Activated T-cell treated with anti-CD3 and anti-CD28 coated beads, Interleukin-2, amount 50 U/mL, for 48 hours (primary cell): ENCODE data around the gene TEX11.
"Not testable (repeated sequence)": the region's sequence is repeated elsewhere in the genome, so short reads cannot be mapped to it uniquely, and the experiment has no call there.

ENCODE experiments used
- DNase-seq, 2 experiments: peaks; one replicate each; pipeline ENCODE4 v3.0.0-alpha.2; 2020

Gene TEX11

DNA sequence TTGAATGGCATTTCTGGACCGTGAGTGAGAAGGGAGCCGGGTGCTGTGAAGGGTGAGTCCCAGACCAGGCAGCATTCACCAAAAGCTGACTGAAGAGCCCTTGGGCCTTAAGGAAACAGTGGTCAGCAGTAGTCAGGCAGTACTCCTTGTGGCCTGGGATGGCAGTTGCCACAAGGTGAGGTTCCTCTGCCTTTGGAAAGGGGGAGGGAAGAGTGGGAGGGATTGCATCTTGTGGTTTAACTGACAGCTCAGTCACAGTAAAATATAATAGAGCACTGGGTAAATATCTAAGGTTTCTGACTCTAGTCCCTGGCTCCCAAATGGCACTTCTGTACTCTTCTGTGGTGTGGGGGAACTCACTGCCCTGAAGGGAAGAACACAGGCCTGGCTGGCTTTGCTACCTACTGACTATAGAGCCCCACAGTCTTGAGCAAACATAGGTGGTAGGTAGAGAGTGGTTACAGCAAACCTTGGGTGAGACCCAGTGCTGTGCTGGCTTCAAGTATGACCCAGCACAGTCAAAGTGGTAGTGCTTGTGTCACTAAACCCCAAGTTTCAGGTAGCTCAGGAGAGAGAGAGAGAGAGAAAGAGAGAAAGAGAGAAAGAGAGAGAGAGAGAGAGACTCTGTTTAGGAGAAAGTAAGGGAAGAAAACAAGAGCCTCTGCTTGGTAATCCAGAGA lies 154.2 kb downstream of the TEX11 start:
- DNase-seq, result peak; percentile 22

DNA sequence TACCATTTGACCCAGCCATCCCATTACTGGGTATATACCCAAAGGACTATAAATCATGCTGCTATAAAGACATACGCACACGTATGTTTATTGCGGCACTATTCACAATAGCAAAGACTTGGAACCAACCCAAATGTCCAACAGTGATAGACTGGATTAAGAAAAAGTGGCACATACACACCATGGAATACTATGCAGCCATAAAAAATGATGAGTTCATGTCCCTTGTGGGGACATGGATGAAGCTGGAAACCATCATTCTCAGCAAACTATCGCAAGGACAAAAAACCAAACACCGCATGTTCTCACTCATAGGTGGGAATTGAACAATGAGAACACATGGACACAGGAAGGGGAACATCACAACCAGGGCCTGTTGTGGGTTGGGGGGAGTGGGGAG lies 174.7 kb downstream of the TEX11 start:
- not testable (repeated sequence) for DNase-seq

DNA sequence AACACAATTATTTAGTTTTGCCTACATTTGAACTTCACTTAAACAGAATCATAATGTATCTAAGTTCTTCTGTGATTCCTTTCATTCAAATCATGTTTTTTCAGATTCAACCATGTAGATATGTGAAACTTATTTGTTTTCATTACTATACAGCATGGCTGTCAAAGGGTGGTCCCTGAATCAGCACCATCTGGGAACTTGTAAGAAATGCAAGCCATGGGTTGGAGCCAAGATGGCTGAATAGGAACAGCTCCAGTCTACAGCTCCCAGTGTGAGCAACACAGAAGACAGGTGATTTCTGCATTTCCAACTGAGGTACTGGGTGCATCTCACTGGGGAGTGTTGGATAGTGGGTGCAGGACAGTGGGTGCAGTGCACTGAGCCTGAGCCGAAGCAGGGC lies 180.6 kb downstream of the TEX11 start:
- not testable (repeated sequence) for DNase-seq

DNA sequence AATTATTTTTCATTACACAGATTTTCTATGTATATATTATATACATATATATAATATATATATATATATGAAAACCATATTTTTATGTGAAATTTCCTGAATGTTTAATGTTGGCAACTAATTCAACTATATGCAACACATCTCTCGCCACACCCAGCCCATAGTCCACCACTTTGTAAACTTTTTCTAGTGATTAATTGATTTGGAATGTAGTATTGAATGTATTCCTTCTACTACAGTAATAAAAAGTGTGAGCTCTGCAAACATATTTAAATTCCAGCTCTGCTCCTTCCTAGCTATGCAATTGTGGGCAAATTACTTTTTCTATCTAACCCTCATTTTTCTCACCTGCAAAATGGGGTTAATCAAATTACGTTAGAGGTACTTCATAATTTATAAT lies 187.8 kb downstream of the TEX11 start:
- no peak for DNase-seq

DNA sequence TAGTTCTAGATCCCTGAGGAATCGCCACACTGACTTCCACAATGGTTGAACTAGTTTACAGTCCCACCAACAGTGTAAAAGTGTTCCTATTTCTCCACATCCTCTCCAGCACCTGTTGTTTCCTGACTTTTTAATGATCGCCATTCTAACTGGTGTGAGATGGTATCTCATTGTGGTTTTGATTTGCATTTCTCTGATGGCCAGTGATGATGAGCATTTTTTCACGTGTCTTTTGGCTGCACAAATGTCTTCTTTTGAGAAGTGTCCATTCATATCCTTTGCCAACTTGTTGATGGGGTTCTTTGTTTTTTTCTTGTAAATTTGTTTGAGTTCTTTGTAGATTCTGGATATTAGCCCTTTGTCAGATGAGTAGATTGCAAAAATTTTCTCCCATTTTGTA lies 197.2 kb downstream of the TEX11 start:
- not testable (repeated sequence) for DNase-seq

DNA sequence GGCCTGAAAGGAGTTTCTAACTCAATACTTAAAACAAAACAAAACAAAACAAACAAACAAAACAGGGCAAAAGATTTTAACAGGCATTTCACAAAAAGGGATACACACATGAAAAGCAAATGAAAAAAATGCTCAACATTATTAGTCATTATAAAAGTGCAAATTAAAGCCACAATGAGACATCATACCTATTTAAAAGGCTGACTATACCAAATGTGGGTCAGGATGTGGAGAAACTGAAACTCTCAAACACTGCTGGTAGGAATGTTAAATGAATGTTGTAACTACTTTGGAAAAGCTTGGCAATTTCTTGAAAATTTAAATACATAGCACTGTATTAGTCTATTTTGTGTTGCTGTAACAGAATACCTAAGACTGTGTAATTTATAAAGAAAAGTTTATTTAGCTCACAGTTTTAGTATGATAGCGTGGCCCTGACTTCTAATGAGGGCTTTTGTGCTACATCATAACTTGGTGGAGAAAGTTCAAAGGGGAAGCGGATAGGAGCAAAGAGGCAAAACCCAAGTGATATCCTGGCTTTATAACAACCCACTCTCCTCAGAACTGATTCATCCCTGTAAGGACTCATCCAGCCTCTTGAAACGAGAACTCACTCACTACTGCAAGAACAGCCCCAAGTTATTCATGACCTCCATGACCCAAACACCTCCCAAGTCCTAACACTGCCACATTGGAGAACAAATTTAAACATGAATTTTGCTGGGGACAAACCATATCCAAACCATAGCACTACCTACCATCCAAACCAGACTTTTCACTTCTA lies 214.0 kb downstream of the TEX11 start:
- DNase-seq, result no peak

DNA sequence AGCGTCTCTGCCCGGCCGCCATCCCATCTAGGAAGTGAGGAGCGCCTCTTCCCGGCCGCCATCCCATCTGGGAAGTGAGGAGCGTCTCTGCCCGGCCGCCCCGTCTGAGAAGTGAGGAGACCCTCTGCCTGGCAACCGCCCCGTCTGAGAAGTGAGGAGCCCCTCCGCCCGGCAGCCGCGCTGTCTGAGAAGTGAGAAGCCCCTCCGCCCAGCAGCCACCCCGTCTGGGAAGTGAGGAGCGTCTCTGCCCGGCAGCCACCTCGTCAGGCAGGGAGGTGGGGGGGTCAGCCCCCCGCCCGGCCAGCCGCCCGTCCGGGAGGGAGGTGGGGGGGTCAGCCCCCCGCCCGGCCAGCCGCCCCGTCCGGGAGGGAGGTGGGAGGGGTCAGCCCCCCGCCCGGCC lies 229.1 kb downstream of the TEX11 start:
- DNase-seq, result not testable (repeated sequence)

DNA sequence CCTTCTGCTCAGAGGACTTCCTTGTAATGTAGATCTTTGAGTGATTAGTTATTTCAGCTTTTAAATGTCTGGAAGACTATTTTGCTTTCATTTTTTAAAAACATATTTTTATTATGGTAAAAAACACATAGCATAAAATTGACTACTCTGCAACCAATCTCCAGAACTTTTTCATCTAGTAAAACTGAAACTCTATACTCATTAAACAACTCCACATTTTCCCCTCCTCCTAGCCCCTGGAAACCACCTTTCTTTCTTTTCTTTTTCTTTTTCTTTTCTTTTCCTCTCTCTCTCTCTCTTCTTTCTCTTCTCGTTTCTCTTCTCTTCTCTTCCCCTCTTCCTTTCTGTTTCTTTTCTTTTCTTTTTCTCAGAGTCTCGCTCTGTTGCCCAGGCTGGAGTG lies 233.2 kb downstream of the TEX11 start:
- no peak for DNase-seq

DNA sequence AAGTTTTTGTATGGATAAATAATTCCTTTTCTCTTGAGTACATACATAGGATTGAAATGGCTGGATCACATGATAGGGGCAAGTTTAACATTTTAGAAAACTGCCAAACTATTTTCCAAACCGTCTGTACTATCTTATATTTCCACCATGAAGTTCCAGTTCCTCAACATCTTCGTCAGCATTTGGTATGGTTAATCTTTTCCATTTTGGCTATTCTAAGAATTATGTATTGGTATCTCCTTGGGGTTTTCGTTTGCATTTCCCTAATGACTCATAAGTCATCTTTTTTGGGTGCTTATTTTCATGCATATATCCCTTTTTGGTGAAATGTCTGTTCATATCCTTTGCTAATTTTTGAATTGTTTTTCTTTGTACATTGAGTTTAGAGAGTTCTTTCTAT lies 236.2 kb downstream of the TEX11 start:
- no peak for DNase-seq

DNA sequence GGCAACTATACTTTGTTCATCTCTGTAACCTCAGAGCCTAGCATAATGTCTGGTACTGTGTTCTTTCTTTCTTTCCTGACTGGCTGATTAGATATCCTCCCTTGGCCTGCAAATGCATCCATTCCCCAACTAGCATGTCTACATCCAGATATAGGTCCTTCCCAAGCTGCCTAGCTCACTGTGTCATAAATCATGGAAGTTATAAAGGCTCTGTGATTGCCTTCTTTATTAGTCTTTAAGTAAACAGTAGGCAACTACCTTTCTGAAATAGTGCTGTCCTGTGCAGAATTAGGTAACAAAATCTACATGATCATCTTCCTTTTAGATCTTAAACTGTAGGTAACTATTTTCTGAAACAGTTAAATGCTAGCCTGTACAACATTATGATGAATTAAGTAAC lies 239.4 kb downstream of the TEX11 start:
- DNase-seq, result no peak

DNA sequence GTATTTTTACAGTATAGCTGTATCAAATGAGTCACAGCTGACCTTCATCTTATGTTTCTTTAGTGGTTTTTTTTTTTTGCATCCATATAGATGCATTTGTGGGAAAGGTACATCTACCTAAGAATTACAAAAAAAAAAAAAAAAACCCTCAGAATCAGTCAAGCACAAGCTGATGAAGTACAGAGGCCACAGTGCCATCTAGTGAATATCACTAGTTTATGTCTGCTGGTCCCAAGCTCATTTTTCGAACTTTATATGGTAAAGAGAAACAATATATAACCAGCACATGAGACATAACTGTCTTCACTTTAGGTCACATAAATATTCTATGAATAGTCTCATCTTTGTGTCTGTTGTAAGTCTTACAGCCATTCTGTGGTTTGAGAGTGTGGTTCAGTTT lies 243.8 kb downstream of the TEX11 start:
- DNase-seq, result no peak

DNA sequence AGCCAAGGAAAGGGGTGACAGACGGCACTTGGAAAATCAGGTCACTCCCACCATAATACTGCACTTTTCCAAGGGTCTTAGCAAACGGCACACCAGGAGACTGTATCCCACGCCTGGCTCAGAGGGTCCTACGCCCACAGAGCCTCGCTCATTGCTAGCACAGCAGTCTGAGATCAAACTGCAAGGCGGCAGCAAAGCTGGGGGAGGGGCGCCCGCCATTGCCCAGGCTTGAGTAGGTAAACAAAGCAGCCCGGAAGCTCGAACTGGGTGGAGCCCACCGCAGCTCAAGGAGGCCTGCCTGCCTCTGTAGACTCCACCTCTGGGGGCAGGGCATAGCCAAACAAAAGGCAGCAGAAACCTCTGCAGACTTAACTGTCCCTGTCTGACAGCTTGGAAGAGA lies 247.4 kb downstream of the TEX11 start:
- DNase-seq, result not testable (repeated sequence)

DNA sequence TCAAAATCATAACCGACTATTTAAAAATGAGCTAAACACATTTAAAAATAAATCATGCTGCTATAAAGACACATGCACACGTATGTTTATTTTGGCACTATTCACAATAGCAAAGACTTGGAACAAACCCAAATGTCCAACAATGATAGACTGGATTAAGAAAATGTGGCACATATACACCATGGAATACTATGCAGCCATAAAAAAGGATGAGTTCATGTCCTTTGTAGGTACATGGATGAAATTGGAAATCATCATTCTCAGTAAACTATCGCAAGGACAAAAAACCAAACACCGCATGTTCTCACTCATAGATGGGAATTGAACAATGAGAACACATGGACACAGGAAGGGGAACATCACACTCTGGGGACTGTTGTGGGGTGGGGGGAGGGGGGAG lies 251.0 kb downstream of the TEX11 start:
- DNase-seq, result not testable (repeated sequence)

DNA sequence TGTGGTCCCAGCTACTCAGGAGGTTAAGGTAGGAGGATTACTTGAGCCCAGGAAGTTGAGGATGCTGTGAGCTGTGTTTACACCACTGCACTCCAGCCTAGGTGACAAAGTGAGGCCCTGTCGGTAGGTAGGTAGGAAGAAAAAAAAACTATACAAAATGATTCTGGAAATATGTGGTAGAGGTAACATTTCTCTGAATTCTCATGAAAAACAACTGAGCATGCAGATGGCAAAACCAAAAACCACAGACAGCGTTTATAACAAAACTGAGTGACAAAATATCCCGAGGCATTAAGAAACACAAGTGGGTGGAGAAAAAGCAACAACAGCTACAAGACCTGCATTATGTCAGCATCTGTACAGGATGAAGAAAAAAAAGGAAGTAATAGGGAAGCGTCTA lies 252.2 kb downstream of the TEX11 start:
- DNase-seq, result no peak

DNA sequence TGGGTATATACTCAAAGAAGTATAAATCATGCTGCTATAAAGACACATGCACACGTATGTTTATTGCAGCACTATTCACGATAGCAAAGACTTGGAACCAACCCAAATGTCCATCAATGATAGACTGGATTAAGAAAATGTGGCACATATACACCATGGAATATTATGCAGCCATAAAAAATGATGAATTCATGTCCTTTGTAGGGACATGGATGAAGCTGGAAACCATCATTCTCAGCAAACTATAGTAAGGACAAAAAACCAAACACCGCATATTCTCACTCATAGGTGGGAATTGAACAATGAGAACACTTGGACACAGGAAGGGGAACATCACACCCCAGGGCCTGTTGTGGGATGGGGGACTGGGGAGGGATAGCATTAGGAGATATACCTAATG lies 260.6 kb downstream of the TEX11 start:
- DNase-seq, result not testable (repeated sequence)

DNA sequence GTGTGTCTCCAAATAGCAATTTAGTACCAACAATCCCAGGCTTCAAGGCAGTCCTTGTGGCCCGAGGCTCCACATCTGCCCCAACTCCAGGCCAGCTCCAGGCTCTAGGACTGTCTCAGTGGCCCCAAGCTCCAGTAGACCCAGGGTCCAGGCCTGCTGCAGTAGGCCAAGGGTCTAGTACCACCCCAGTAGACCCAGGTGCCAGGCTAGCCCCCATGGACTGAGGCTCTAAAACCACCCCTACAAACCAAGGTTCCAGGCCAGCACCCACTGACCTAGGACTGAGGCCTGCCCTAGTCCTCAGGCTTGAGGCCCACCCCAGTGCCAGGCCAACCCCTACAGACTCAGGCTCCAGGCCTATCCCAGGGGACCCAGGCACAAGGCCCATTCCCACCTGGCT lies 272.3 kb downstream of the TEX11 start:
- DNase-seq, result no peak

DNA sequence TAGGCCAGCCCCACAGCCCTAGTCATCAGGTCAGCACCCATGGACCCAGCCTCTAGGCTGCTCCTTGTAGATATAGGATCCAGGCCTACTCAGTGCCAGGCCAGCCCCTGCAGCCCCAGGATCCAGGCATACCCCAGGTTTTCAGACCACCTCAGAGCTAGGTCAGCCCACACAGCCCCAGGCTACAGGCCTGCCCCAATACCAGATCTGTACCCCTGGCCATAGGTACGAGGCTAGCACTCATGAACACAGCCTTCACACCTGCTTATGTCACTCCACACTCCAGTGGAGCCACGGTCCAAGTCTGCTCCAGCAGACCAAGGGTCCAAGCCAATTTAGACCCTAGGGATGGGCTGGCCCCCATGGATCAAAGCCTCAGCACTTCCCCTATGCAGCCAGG lies 272.8 kb downstream of the TEX11 start:
- no peak for DNase-seq

DNA sequence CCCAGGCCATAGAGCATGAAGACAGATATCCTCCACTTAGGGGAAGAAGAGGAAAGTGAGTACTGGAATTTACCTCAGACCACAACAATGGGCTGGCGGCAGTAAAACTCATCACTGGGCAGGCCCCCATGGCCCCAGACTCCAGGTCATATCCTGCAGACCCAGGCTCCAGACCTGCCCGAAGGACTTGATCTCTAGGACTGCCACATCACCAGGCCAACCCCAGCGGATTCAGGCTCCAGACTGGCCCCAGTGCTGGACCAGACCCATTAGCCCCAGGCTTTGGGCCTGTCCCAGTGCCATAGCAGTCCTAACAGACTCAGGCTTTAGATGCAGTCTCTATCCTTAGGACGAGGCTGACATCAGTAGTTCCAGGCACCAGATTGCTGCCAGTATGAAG lies 273.3 kb downstream of the TEX11 start:
- DNase-seq, result no peak

DNA sequence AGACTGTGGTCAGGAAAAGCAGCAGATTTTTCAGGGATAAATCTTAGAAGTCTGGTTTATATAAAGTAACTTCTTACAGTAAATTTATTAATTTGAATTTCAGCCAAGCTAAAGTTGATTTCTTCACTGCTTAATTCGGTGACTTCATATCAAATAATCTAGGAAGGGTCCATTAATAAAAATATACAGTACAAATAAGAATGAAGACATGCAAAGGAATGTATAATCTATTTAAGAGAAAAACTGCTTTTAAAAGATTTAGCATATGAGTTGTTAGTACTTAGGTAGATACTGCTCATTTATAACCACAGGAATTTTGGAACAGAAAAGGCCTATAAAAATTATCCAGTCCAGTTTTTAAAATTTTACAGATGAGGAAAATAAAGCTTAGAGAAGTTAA lies 286.8 kb downstream of the TEX11 start:
- DNase-seq, result no peak

DNA sequence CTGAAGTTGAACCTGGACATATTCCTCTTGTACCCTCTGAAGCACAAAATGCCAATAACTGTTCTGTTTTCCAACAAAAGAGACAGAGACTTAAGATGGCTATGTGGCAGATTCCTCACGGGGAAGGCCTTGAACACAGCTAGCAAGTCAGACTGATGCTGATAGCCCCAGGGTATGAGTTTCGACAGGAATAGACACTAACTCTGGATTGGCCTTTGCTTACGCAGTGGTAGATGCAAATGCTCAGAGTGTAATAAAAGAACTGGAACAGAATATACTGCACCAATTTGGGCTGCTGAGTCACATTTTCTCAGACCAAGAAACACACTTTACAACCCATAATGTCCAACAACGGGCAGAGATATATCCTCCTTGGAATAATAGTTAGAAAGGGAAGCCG lies 290.0 kb downstream of the TEX11 start:
- no peak for DNase-seq

DNA sequence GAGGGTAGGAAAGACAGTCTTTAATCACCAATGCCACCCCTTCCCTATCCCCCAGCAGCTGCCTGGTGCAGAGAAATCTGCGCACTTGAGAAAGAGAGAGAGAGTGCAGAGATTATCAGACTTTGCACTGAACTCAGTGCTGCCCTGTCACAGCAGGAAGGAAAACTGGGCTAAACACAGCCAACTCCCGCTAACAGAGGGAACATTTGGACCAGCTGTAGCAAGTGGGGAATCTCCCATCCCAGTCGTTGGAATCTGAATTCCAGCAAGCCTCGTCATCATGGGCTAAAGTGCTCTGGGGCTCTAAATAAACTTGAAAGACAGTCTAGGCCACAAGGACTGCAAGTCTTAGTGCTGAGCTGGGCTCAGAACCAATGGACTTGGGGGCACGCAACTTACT lies 295.2 kb downstream of the TEX11 start:
- DNase-seq, result no peak

DNA sequence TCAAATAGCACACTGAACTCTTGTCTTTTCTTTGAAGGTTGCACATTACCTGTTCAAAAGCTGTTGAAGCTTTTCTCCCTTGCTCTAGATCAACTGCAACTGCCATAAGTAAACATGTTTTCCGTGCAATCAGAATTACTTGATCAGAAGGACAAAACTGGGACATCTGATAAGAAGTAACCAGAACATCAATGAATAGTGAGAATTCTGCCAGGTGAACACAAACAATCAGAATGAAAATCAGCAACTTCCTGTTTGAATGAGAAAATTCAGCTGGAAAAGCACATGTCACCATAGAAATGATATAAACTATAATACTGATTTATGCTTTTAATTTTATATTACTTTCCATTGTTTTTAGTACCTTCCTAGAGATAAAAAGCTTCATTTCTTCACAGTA lies 303.2 kb downstream of the TEX11 start:
- DNase-seq, result no peak

DNA sequence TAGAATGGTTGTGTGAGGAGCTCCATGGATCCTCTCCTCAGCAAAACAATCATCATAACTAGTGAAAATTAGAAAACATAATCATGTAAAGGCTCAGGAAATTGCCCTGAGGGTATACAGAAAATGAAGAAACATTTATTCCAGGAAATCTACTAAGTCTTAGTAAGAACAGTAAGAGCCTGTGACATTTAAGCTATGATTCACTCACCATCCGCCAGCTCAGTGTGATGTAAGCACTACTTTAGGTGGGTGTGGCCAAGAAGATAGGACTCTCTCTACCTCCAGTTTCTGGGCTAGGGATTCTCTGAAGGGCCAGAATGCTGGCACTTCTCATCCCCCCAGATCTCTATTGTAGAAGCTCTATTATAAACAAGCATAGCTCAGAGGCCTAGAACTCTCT lies 316.4 kb downstream of the TEX11 start:
- DNase-seq, result peak; percentile 39 to 56

DNA sequence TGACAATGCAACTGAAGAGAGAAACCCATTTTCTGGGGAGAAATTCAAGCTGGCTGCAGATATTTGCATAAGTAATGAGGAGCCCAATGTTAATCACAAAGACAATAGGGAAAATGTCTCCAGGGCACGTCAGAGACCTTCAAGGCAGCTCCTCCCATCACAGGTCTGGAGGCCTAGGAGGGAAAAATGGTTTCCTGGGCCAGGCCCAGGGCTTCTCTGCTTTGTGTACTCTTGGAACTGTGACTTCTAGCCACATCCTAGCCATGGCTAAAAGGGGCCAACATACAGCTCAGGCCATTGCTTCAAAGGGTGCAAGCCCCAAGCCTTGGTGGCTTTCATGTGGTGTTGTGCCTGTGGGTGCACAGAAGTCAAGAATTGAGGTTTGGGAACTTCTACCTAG lies 321.4 kb downstream of the TEX11 start:
- DNase-seq, result not testable (repeated sequence)

DNA sequence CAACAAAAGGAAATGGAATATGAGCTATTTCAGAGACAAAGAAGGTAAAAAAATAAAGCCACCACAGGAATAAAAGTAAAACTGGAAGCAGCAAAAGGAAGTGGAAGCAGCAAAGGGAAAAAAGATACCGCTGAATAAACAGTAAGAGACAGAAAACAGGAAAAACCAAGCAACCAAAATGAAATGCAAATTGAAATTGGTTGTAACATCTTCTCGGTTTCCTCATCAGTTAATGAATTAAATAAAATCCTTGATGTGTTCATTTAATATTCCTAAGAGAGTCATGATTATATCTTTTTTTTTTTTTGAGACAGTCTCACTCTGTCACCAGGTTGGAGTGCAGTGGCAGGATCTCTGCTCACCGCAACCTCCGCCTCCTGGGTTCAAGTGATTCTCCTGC lies 331.1 kb downstream of the TEX11 start:
- no peak for DNase-seq
